Hematopoietic multipotent progenitor cell treated with erythropoietin and hydrocortisone succinate and interleukin-3 and kit ligand, for 17 days (in vitro differentiated cells): ENCODE measurements around the gene CYP4F11.
"Not testable (repeated sequence)": the region's sequence is repeated elsewhere in the genome, so short reads cannot be mapped to it uniquely, and the experiment has no call there.

Experiments used
- DNase-seq: peaks from one replicate; pipeline ENCODE4 v3.0.0-alpha.2; 2015; ENCODE audit warnings: low spot score

The CYP4F11 gene, protein sequence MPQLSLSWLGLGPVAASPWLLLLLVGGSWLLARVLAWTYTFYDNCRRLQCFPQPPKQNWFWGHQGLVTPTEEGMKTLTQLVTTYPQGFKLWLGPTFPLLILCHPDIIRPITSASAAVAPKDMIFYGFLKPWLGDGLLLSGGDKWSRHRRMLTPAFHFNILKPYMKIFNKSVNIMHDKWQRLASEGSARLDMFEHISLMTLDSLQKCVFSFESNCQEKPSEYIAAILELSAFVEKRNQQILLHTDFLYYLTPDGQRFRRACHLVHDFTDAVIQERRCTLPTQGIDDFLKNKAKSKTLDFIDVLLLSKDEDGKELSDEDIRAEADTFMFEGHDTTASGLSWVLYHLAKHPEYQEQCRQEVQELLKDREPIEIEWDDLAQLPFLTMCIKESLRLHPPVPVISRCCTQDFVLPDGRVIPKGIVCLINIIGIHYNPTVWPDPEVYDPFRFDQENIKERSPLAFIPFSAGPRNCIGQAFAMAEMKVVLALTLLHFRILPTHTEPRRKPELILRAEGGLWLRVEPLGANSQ

GRCh38 chr19:15934332-15935078 is at the start of gene CYP4F11:
CYP4F11 (minus strand) TSS chr19:15934529; CDS start chr19:15934408, 121 bp downstream.
- DNase-seq: no peak

DNA sequence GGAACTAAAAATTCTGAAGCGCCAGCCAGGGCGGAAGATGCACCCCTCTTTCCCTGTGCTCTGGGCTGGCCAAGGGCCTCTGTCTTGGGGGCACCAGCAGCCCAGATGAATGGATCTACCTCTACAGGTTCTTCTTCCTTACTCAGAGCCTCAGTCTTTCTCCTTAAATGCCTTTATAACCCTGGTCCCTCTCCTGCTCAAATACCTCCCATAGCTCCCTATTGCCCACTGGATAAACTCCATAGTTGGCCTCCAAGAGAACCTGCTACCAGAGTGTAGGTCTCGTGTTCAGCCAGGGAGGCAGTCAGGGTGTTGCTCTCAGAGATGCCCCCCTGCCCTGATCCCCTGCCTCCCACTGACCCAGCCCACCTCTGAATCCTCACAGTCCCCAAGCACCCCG is 45.0 kb upstream of the CYP4F11 start:
- DNase-seq: no peak

GRCh38 chr19:15977690-15978089 is 43.4 kb upstream of the CYP4F11 start:
- DNase-seq: no peak

DNA sequence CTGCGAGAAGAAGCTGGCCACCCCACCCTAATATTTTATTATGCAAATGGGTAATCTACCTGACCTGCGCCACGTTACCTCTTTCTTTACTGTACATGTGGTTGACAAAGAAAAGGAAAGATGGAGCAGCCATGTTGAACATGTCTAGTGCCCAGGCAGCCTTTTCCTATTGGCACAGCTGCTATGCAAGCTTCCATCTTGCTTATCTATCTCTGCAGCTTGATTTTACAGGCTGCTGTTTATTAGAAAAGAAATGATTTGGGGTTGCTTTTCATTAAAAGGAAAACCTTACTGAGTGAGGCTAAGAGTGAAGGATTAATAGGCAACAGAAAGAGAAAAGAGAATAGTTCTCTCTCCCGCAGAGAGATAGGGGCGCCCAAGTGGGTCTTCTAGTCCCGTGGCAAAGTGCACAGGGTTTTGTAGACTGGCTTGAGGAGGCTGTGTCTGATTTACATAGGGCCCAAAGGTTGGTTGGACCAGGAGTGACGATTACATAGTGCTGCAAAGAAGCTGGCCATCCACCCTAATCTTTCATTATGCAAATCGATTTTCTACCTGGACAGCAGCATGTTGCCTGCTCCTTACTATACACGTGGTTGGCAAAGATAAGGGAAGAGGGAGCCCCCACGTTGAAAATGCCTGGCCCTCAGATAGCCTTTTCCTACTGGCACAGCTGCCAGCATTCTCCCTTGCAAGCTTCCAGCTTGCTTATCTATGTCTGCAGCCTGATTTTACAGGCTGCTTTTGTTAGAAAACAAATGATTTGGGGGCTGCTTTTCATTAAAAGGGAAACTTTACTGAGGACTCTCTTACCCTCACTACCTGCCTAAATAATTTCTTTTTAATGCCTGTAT is 42.7 kb upstream of the CYP4F11 start:
- DNase-seq: no peak

DNA sequence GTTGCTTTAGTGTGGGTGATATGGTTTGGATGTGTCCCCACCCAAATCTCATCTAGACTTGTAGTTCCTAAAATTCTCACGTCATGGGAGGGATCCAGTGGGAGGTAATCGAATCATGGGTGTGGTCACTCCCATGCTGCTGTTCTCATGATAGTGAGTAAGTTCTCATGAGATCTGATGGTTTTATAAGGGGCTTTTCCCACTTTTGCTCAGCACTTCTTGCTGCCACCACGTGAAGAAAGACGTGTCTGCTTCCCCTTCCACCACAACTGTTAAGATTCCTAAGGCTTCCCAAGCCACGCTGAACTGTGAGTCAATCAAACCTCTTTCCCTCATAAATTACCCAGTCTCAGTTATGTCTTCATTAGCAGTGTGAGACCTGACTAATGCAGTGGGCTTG is 40.5 kb upstream of the CYP4F11 start:
- DNase-seq: no peak

DNA sequence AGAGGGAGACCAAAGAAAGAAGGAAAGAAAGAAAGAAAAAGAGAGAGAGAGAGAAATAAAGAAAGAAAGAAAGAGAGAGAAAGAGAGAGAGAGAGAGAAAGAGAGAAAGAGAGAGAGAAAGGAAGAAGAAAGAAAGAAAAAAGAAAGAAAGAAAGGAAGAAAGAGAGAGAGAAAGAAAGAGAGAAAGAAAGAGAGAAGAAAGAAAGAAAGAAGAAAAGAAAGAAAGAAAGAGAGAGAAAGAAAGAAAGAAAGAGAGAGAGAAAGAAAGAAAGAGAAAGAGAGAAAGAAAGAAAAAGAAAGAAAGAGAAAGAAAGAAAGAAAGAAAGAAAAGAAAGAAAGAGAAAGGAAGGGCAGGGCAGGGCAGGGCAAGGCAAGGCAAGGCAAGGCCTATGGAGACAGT is 37.7 kb upstream of the CYP4F11 start:
- not testable (repeated sequence) for DNase-seq

DNA sequence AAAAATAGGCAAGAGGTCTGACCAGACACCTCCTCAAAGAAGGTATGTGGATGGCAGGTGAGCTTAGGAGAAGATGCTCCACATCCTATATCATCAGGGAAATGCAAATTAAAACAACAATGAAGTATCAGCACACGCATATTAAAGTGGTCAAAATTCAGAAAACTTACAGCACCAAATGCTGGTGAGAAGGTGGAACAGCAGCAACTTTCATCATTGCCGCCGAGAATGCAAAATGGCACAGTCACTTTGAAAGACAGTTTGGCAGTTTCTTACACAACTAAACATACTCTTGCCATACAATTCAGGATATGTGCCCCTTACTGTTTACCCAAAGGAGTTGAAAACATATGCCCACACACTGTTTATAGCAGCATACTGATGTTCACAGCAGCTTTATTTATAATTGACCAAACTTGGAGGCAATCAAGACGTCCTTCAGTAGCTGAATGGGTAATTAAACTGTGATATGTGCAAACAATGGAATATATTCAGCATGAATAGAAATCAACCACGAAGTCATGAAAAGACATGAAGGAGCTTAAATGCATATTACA is 37.0 kb upstream of the CYP4F11 start:
- DNase-seq: no peak

GRCh38 chr19:15964231-15964630 is 29.9 kb upstream of the CYP4F11 start:
- DNase-seq: no peak

DNA sequence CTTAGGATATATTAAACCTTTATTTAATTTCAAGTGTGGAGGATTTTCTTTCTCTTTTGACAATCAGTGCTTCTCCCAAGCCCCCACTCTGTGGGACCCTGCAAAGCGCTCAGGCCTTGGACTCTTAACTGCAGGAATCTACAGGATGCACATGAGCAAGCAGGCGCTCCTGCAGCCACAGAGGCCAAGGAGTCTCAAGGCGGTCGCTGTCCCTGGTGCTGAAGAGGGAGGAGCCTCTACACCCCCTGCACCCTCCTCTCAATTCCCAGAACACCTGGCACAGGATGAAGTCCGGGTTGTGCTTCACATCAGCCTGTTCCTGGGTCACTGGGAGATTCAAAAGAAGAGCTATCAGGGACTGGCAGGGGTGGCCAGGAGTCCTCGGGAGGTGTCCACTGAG is 28.0 kb upstream of the CYP4F11 start:
- DNase-seq: no peak

- no peak for DNase-seq
These were observed 20.5 kb upstream of the CYP4F11 start for GRCh38 chr19:15954820-15955219.

- no peak for DNase-seq
These were observed 14.1 kb upstream of the CYP4F11 start, which contains the start of gene OR10H4 for GRCh38 chr19:15948223-15949058. OR10H4 (plus strand) TSS chr19:15949008; CDS start chr19:15949008, 0 bp downstream.

DNA sequence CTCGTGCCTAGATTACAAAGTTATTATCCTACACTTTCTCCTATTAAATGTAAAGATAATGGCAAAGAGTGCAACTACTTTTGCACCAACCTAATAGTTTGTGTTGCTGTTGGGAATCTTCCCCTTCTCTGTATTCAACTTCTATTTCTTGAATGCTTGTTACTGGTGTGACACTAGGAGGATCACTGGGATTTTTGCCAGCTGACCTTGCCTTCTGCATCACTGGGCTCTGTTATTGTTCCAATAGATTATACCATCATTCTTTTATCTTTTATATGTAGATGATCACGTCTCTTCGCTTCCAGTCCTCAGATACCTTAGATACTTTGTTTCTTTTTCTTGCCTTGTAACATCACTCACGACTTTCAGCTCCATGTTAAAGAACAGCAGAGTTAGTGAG is 11.0 kb upstream of the CYP4F11 start:
- DNase-seq: no peak

DNA sequence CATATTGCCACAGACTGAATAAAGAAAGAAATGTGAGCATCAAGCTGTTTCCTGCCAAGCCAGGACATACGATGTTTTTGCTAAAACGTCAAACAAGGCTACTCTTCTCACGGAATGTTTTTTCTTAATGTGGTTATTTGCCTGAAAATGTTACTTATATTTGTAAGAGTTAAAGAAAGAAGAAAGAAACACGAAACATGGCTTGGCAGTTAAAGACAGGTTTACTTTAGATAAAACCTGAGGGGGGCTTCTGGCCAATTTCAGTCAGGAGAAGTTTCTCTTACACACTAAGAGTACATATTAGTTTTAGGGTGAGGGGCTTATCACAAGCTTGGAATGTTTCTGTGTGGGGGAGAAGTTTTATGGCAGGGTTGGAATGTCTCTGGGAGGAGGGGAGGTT is 10.1 kb upstream of the CYP4F11 start:
- DNase-seq: no peak

DNA sequence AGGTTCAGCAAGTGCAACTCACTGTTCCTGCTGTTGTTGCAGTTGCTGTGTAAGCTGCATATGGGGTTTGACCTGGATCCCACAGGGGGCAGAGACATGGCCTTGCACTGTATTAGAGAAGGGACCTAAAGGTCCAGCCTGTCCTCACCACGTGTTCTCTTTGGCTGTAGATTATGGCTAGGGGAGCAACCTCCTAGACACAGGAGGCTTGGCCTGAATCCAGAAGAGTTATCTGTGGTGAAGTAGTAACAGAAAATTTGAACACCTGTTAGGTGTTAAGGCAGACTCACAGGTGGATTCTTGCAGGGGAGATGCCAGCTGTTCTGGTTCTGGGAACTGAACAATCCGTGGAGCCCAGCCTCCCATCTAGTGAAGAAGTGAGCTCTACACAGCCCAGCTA is 3.4 kb upstream of the CYP4F11 start:
- DNase-seq: no peak

- no peak for DNase-seq
These were observed 2.6 kb upstream of the CYP4F11 start for GRCh38 chr19:15936950-15937349.

GRCh38 chr19:15936173-15936572 is 1.8 kb upstream of the CYP4F11 start:
- DNase-seq: no peak

DNA sequence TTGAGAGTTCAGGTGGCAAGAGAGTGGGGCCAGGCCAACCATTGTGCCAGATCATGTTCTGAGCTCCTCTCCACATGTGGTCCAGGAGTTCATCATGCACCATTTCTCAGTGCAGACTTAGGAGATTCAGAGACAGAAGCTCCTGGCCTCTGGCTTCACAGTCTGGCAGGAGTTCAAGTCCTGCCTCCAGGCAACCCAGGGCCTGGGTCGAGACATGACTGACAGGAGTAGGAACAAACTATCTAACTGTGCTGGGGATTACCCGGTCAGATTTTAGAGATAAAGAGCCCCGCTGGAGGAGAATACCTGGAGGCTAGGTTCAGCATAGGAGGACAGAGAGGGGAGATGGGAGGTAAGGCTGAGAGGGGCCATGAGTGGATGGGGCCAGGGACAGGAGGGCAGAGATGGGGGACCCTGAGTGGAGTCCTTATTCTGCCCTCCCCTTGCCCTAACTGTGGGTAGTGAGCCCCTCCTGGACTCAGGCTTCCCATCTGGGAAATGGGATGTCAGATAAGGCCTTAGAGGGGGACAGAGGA is 906 bp upstream of the CYP4F11 start:
- DNase-seq: no peak

GRCh38 chr19:15933761-15934331 is 483 bp downstream of the CYP4F11 start:
- DNase-seq: not testable (repeated sequence)

- DNase-seq: no peak
These were observed 6.0 kb downstream of the CYP4F11 start for GRCh38 chr19:15928321-15928720.

DNA sequence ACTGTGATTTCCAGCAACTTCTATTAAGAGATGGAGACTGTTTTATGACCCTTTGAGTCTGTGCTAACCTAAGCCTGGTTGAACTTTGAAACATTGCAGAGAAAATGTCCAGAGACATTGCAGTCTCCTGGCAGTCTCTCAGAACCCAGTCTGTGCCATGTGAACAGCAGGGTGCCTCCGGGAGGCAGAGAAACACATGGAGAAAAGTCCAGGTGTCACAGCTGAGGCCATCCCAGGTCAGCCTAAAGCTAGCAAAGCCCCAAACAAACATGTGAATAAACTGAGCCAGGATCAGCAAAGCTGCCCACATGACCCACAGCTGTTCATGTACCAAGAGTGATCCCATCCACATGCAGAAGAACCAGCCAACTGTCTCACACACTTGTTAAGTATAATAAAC is 7.8 kb downstream of the CYP4F11 start:
- no peak for DNase-seq
